Measurements from ENCODE around the gene SIRPG.

GRCh38 chr20:1667502-1668085 lies 10.0 kb upstream of the SIRPG start:
- no peak for TF ChIP-seq POLR2A (IDR thresholded peaks at IDR 0.05)
- TF ChIP-seq CTCF (IDR thresholded peaks at IDR 0.05) = no peak

Measured in thyroid gland (tissue), 4 donors.